Stimulated activated CD4-positive, alpha-beta T cell treated with anti-CD3 and anti-CD28 coated beads, TNF-alpha, amount 100 ng/mL, for 1 hour (primary cell): ENCODE results near the gene PDIA4.
"Not testable (repeated sequence)": the region's sequence is repeated elsewhere in the genome, so short reads cannot be mapped to it uniquely, and the experiment has no call there.

Experiments
- DNase-seq, 3 donors: peaks; one replicate each; pipeline ENCODE4 v3.0.0-alpha.2; 2020; ENCODE audit warnings: low read depth in 3 of 3, low spot score in 1 of 3

The PDIA4 gene

DNA sequence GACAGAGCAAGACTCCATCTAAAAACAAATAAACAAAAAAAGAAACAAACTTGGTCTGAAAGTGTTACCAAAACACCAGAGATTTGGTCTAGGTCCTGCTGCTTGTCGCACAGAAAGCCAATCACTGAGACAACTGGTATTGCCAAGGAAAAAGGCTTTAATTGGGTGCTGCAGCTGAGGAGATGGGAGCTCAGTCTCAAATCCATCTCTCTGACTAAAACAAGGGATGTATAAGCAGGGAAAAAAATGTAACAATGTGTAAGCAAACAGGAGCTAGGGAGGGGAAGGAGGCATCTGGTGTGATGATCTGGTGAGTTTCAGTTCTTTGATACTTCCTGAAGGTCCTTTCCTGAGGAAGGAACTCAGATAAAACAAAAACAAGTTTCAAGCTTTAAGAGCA is 8.4 kb upstream of the PDIA4 start:
- no peak for DNase-seq

DNA sequence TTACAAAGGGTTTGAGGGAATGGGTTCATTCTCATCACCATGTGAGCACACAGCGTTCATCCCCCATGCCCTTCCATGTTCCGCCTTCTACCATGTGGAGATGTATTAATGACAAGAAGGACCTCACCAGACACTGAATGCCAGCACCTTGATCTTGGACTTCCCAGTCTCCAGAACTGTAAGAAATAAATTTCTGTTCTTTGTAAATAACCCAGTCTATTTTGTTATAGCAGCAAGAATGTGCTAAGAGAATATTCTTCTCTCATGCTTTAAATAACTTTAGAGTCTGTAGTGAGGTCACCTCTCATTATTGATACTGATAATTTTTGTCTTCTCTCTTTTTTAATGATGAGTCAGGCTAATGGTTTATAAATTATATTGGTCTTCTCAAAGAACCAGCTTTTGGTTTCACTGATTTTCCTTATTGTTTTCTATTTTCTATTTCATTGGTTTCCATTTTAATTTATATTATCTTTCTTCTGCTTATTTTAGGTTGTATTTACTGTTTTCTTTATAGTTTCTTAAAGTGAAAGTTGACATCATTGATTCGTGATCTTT is 3.1 kb upstream of the PDIA4 start:
- no peak for DNase-seq

DNA sequence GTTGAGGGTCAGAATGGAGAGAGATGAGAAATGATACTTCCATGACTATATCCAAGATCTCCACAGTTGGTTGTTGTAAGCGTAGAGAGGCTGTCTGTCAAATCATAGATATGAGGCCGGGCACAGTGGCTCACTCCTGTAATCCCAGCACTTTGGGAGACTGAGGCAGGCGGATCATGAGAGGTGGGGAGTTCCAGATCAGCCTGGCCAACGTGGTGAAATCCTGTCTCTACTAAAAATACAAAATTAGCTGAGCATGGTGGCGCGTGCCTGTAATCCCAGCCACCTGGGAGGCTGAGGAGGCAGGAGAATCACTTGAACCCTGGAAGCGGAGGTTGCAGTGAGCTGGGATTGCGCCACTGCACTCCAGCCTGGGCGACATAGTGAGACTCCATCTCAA is 2.1 kb upstream of the PDIA4 start:
- DNase-seq = not testable (repeated sequence)

DNA sequence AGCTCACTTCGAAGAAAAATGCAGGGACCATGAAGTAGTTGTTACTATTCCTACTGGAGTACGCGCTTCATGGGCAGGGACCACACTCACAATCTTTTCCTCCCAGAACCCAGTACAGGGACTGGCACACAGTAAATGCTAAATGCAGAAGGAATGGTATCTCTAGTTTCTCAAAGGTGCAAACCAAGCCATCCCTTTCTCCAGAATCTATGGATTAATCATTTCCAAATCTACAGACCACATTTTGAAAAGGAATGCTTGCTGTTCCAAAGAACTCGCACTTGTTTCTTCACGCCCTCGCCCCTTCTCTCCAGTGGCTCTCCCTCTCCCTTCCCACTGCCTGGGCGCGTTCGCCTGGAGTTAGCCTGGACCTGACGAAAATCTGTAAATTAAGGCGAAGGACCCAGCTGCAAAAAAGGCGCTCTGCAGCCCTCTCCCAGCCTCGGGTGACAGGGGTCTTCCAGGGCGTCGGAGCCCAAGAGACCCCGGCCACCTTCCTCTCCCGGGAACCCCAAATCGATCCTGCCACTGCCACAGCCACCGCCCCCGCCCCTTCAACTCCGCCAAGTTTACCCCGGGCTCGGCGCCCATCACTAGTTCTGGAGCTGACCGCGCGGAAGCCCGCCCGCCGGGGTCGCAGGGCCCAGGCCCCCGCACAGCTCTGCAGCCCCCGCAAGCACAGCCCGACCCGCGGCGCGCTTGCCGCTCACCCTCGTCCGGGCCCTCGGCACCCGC is 527 bp downstream of the PDIA4 start:
- DNase-seq = no peak

DNA sequence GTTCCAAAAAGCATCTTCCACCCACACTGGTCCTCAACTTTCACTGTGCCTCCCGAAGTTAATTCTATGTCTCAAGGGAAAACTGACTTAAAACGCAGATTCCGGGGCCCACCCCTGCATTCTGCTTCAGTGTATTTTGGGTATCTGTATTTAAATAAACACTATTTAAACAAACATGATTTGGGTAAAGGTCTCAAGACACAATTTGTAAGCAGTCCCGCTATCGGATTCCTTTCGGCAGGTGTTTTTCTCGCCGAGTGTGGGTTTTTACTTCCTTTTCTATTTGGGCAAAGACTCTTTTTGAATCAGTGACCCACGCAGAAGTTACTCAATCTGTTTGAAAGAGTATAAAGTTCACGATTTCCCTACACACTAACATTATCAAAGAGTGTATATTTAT is 1.2 kb downstream of the PDIA4 start:
- no peak for DNase-seq

DNA sequence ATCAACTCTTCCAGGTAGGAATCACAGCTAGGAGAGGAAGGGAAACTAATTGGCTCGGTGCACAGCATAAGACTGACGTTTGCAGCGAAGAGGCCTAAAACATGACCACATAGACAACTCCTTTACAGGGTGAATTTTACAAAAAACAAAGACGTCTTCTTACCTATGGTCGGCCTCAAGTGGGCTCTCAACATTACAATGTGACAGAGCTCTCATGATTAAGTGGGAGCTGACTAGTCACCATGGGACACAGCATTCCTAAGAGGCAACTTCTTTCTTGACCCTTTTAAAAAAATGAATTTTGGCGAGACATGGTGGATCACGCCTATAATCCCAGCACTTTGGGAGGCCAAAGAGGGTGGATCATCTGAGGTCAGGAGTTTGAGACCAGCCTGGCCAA is 4.6 kb downstream of the PDIA4 start:
- no peak for DNase-seq

DNA sequence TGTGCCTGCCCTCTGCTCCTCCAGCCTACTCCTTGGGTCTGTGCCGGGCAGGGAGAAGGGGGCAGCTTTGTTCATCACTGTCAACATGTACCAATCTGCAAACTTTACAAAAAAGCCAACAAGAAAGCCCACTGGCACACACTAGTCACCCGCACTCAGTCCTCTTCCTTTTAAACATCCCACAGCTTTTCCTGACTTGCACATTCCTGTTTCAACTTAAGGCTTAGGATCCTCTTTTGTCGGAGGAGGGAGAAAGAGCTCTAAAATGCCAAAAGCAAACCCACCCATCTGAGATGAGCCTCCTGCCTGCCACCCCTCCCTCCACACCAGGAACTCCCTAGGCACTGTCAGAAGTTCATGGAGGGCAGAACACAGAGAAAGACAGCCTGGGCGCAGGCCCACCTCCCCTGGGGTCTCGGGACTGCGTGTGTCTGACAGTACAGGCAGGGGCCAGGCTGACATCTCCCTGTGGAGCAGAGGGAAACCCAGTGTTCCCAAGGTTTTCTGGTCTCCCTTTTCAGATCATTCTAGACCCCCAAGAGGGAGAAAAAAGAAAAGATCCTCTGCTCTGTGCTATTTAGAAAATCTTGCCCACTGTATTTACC is 5.4 kb downstream of the PDIA4 start:
- DNase-seq = no peak

DNA sequence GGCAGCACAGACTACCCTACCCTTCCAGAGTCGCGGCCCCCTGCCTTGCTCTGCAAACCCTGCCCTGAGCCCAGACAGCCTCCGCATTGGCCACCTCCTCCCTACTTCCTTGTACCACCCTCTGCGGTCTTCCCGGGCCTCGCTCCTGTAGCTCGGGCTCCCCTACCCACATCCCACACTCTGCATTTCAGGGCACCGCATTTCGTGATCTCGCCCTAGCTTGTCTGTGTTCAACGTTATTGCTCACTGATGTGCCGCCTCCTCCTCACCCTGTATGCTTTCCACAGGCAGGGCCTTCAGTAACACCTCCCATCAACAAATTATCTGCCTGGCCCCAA is 6.6 kb downstream of the PDIA4 start:
- no peak for DNase-seq

DNA sequence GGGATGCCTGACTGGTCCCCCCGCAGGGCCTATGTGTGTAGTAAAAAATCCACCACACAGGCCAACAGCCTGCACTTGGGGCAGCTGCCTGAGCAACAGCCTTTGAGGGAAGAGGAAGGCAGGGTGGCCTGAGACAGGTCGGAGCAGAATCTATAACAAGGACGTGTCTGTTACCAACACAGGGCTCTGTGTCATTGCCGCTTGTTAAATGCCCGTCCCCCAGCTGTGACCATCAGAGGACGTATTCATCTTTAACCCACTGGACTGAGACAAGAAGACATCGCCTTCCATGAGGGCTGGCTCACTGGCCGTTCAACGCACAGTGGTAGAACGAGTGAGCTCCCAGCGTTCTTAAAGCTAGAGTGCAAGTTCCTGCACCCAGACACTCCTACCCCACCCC is 7.8 kb downstream of the PDIA4 start:
- DNase-seq = no peak

DNA sequence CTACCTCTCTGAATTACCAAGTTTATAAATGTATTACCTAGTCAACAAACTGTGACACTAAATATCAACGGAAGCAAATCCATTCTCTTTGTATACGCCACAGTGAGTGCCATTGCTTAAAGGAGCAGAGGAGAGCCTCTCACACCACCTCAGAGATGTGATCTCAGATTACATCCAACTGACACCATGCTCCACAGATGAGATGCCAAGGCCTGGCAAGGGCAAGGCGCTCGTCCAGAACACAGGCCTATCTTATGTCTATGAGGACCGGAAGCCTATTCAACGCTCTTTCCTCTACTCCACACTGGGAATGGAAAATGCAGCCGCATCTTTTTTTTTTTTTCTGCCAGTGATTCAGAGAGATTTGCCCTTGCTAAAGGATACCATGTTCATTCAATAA is 11.4 kb downstream of the PDIA4 start:
- DNase-seq = no peak

DNA sequence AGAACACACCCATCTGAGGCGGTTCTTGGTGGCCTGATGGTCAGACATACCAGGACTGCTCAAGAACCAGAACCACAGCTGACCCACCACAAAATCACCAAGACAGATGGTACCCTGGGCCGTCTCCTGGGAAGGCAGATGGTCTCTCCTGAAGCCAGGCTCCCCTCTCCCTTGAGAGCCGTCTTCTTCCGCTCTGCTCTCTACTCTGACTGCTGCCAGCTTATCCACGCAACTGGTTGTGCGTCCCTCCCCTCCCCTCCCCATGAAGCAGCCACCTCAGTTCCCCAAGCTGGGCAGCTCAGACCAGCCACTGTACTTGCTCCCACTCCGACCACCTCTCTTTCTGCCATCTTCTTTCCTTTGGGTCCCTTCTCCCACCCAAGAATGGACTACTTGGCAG is 14.0 kb downstream of the PDIA4 start:
- no peak for DNase-seq

DNA sequence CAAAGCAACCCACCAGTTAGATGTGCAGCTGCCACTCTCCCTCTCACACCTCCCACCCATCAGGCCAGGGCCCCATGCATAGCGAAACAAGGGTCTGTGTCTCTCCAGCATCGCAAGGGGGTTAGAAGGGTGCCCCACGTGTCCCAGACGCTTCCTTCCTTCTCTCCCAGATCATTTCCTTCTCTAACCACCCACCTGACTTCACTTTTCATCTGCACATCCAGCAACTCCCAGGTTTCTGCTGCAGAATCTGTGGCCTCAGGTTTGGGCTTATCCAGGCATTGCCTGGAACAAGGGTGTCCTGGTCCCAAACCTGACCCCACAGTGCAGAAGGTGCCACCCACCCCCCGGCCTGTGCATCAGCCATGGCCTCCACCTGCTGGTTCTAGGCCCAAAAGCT is 14.4 kb downstream of the PDIA4 start:
- no peak for DNase-seq

DNA sequence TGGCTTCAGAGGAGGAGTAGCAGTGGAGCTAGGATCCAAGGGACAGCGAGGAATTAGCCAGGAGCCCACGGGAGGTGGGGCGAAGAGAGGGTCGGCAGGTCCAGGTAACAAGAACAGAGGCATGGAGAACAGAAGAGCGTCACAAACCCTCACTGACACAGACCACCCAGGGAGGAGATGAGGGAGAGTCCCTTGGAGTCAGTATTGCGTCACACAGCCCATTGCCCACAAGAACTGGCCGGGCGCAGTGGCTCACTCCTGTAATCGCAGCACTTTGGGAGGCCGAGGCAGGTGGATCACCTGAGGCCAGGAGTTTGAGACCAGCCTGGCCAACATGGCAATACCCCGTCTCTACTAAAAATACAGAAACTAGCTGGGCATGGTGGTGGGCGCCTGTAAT is 15.6 kb downstream of the PDIA4 start:
- not testable (repeated sequence) for DNase-seq

DNA sequence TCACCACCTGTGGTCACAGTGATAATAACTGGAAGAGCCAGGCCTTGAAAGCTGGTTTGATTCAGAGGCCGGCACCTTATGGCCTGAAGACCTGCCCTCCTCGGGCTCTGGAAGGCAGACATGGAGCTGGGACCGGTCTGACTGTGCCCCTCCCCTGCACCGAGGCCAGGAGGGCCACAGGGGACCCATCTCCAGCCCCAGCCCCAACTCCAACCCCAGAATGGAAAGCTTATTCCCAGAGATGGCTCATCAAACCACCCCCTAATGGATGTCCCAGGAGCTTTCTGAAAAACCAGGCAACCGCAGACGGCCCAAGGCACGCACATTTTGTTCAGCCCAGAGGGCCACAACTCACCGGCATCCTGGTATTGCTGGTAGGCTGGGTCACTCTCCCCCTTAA is 16.8 kb downstream of the PDIA4 start:
- no peak for DNase-seq

DNA sequence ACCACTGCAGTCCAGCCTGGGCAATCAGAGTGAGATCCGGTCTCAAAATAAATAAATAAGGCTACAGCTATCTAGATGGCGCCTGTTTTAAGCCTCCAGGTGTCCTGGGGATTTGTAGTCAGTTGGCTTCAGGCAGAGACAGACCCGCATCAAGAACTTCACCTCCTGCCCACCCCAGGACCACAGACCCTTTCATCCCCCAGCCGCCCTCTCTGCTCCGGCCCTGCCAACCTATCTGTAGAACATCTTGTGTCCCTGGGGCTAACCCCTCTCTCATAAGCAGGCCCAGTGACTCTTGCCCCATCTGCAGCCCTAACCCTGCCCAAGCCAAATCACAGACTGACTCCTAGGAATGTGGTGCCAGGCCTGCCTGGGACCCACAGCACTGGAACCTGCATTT is 17.9 kb downstream of the PDIA4 start:
- DNase-seq = no peak

DNA sequence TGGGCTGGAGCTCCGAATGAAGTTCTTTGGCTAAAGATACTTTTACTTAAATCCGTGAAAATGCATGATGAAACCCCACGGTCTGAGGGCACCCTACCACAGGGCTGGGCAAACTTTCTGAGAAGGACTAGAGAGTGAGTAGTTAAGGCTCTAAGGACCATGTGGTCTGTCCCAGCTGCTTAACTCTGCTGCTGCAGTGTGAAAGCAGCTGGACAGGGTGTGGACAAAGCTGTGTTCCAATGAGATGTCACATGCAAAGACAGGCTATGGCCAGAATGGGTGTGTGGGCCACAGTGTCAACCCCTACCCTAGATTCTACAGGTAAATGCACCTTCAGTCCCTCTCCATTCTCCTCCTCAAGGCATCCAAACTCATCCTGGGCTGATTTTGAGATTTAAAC is 18.8 kb downstream of the PDIA4 start:
- no peak for DNase-seq

DNA sequence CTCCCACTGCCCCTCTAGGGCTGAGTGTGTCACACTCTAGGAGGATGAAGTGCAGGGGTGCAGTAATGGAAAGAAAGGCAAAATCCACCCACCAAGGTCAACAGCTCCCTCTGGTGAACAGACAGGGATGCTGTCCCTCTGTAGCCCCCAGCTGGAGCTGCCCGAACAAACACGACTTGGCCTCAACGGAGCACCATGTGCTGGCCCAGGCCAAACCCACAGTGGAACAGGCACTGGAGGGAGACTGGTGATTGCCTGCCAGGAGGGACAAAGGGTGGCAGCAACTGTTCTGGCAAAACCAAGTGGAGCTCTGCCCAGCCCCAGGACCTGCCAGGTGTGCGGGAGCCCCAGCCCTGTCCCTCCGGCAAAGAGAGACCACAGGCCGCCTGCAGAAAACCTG is 20.7 kb downstream of the PDIA4 start:
- DNase-seq = no peak

DNA sequence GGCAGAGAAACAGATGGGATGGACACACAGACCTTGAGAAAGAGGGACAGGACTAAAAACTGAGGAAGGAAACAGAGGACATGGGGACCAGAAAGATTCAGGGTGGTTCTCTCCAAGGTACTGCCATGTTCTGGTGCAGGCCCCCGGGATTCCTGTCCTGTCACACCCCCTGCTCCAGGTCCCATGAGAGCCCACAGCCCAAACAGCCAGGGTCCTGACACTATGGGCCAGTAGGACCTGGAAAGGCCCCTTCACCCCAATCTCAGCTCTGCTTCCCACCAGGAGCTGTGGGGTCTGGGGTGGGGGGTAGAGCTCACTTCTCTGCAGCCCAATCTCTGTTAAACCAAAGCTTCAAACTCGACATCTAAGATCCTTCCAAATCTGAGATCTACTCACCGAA is 21.2 kb downstream of the PDIA4 start:
- DNase-seq = no peak

DNA sequence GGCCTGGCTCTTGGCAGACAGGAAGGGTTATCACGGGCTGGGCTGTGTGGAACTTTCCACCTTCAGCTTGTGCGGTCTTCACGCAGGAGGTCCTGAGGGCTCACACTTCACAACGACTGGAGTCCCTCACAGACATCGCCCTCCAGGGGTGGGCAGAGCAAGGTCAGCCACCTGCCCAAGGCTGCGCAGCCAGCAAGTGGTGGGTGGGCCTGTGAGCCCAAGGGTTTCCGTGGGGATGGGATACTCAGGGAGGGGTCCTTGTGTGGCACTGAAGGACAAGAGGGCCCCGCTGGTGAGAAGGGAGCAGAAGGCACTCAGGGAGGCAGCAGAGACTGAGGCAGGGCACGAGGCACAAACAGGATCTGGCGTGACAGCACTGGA is 22.0 kb downstream of the PDIA4 start:
- DNase-seq = no peak

DNA sequence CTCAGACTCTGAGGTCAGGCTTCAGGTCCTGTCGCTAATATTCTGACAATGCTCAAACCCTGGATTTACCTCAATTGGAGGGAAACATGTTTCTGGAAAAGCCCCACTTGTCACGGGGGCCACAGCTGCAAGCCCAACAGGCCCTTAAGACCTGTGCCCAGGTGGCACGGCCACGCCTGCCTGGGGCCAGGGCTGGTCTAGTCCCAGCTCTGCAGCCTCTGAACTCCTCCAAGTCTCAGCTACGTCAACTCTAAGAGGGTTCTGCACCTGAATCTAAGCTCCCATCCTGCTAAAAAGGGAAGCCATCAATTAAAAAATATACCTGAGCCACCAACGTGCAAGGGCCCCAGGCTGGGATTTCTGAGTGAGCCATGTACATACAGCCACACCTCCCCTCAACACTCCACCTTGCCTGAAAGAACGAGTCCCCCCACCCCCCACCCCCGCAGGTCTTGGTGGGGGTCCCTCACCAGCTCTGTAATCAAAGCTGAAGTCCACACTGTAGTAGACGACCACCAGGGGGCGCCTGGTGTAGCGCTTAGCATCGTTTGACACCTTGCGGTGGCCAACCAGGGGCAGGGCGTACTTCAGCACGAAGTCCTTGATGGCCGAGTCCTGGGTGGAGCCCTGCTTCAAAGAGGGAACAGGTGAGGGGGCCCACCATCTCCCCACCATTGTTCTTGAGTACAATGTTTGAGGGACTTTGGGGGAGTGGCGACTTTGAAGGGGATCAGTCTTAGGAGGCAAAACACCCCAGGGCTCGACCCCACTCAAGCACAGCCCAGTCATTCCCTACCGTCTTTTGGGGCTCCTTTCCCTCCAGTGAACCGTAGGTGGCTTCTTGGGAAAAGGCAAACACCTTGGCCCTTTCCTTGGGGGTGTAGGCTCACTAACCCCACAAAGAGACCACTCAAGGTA is 22.6 kb downstream of the PDIA4 start:
- peak; percentile 63 to 77 (median 69) for DNase-seq

DNA sequence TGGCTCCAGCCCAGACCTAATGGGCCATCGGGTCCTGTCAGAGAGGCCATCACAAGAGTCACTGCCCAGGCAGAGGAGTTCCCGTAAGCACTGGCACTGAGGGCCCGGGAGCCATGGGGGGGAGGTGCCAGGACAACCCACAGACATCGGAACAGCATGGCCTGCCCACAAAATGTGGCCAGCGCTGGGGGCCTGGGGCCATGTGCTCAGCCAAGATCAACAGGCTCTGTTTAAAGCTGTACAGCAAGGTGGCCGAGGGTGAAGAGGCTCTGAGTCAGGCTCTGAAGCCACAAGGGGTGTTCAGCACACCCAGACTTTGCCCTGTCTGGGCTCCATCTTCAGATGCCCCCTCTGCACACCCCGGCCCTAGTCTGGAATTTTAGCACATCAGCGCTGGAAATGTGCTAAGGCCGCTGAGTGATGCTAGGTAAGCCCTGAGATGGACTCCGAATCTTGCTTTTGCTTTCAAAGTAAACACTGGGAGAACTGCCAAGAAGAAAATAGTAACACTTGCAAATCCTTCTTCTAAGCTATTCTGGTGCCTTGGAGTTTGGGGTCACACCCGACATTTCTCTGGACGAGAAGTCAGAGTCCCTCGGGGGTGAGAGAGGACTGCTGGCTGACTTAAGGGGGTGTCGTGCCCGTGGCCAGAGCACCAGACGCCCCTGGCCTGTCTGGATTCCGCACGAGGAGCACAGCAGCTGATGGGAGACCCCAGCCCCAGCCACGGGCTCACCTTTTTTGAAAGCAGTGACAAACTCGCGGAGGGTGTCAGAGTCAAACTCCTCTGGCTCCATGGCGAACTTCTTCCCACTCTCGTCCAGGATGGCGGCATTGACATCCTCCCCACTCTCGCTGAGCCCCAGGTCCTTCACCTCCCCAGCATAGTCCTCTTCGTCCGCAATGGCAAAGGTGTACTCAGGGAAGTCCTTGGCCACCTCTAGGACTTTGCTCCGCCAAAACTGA is 23.6 kb downstream of the PDIA4 start:
- no peak for DNase-seq
